K562 (cell line): ENCODE data around the gene FOXJ1. TPM values are rescaled to one million over a fixed set of nuclear protein-coding genes. Genes with fewer than 3 reads are reported as not detected.

Experiments used
- ATAC-seq: fragments of 200-7000 bp; cut with Tn5 transposase; 3 replicates; pipeline ENCODE4 v1.9.1; 2020; ENCODE audit warnings: moderate library complexity
- BruUV-seq: library from RNA; stranded (reverse); fragments of 400-500 nt; replicated peaks from 2 replicates; lab custom pipeline; 2021; lab: Mats Ljungman, UMichigan
- CTCF ChIA-PET: fragments of 300-600 bp; formaldehyde crosslinking; extraction: SDS; loops from one replicate; lab custom pipeline; 2021; ENCODE audit warnings: low intra/inter-chr PET ratio; lab: Yijun Ruan, JAX
- POLR2A ChIA-PET: fragments of 300-600, 350-650 bp; sonication (Branson Sonifier 250); formaldehyde crosslinking; extraction: SDS; loops from one replicate; lab custom pipeline; 2021; ENCODE audit warnings: antibody characterized with exemption, inconsistent platforms; lab: Yijun Ruan, JAX
- DNase-seq, 4 experiments: peaks; one replicate each; pipeline versions ENCODE4 v3.0.0 to v3.0.0-alpha.2; 2011 to 2018; ENCODE audit warnings: low spot score in 3 of 4, mixed read lengths in 3 of 4; ENCODE audit errors: extremely low read depth in 1 of 4
- FAIRE-seq: peaks from 2 replicates; lab custom pipeline; 2011; peaks lifted over from hg19 to GRCh38; lab: Jason Lieb, UNC
- H2AFZ ChIP-seq: 2 replicates; pipeline ENCODE4 v1.6.0; 2011; ENCODE audit warnings: low read depth, low read length, control low read depth, inconsistent platforms
- H3K27ac ChIP-seq: fragments of 200-600 bp; 3 replicates; pipeline ENCODE4 v1.8.0; 2011; ENCODE audit warnings: low read depth, mild to moderate bottlenecking, control low read depth, inconsistent platforms, low read length, moderate library complexity, mixed read lengths; ENCODE audit errors: extremely low read depth
- H3K27me3 ChIP-seq, 2 experiments: fragments of 300-600 bp in 1 of 2; 2 replicates in 1 of 2; 3 replicates in 1 of 2; pipeline versions ENCODE4 v1.6.0 to v1.8.0; 2011; ENCODE audit warnings: inconsistent platforms in 2 of 2, low read length in 2 of 2, mild to moderate bottlenecking in 1 of 2, mixed read lengths in 1 of 2, moderate library complexity in 1 of 2; ENCODE audit not compliant: control insufficient read depth in 2 of 2, insufficient read depth in 2 of 2
- H3K36me3 ChIP-seq: fragments of 300-600 bp; 3 replicates; pipeline ENCODE4 v1.8.0; 2011; ENCODE audit warnings: mild to moderate bottlenecking, low read length, inconsistent platforms; ENCODE audit not compliant: control insufficient read depth, insufficient read depth
- H3K4me1 ChIP-seq, 2 experiments: fragments of 200-600 bp in 1 of 2; replicated peaks in 1 of 2; 2 replicates in 1 of 2; 3 replicates in 1 of 2; pipeline versions ENCODE4 v1.5.1 to v1.8.0; 2011; ENCODE audit warnings: inconsistent platforms in 2 of 2, low read length in 2 of 2, mild to moderate bottlenecking in 1 of 2, mixed read lengths in 1 of 2, moderate library complexity in 1 of 2; ENCODE audit not compliant: control insufficient read depth in 2 of 2, insufficient read depth in 2 of 2
- H3K4me2 ChIP-seq: 2 replicates; pipeline ENCODE4 v1.6.1; 2011; ENCODE audit warnings: low read length, control low read depth, inconsistent platforms, mixed read lengths; ENCODE audit not compliant: insufficient read depth
- H3K4me3 ChIP-seq: fragments of 200-600 bp; sonication (generic), shearing (Covaris generic); 2 replicates; pipeline ENCODE4 v1.5.1; 2016; ENCODE audit warnings: control low read depth, inconsistent platforms
- H3K79me2 ChIP-seq: fragments of 200-600 bp; 3 replicates; pipeline ENCODE4 v1.8.0; 2011; ENCODE audit warnings: low read length, inconsistent platforms; ENCODE audit not compliant: control insufficient read depth, insufficient read depth
- H3K9ac ChIP-seq, 2 experiments: 2 replicates each; pipeline versions ENCODE4 v1.6.0 to v1.6.1; 2011; ENCODE audit warnings: low read depth in 2 of 2, low read length in 2 of 2, control low read depth in 1 of 2, inconsistent platforms in 1 of 2, mild to moderate bottlenecking in 1 of 2, mixed read lengths in 1 of 2; ENCODE audit not compliant: insufficient read depth in 1 of 2
- H3K9me1 ChIP-seq: one replicate; pipeline ENCODE4 v1.6.0; 2011; ENCODE audit warnings: inconsistent platforms, mild to moderate bottlenecking, low read length, moderate library complexity; ENCODE audit not compliant: control insufficient read depth, insufficient read depth
- H3K9me3 ChIP-seq: replicated peaks from 2 replicates; pipeline ENCODE4 v1.5.1; 2011; ENCODE audit warnings: low read depth, low read length, inconsistent platforms; ENCODE audit not compliant: control insufficient read depth, insufficient read depth
- H4K20me1 ChIP-seq: replicated peaks from 2 replicates; pipeline ENCODE4 v1.6.1; 2011; ENCODE audit warnings: low read length, inconsistent platforms, mixed read lengths; ENCODE audit not compliant: control insufficient read depth, insufficient read depth
- ASH1L ChIP-seq: fragments of 450-650 bp; IDR thresholded peaks from 2 replicates; pipeline ENCODE4 v1.6.1; 2018; ENCODE audit warnings: borderline replicate concordance, mild to moderate bottlenecking, low read depth; ENCODE audit not compliant: partially characterized antibody
- BACH1 ChIP-seq: fragments of 200-800 bp; sonication (Bioruptor generic); IDR thresholded peaks from 2 replicates; pipeline ENCODE4 v1.6.1; 2016; ENCODE audit warnings: missing genetic modification characterization, missing compliant biosample characterization
- BHLHE40 ChIP-seq: IDR thresholded peaks from 2 replicates; pipeline ENCODE4 v1.6.1; 2011; ENCODE audit warnings: low read length, improper control_type of control experiment
- COPS2 ChIP-seq: fragments of 450-650 bp; conservative IDR thresholded peaks from 2 replicates; pipeline ENCODE4 v1.6.1; 2016; ENCODE audit warnings: mild to moderate bottlenecking, moderate library complexity
- FOXA3 ChIP-seq, 2 experiments: fragments of 450-650 bp in 1 of 2; sonication (generic) in 1 of 2; formaldehyde crosslinking; IDR thresholded peaks in 1 of 2; conservative IDR thresholded peaks in 1 of 2; 2 replicates each; pipeline versions ENCODE4 v1.4.0 to v1.8.0; 2020 to 2022; ENCODE audit warnings: mild to moderate bottlenecking in 2 of 2, missing genetic modification reagents in 1 of 2
- FOXJ3 ChIP-seq: sonication (generic); formaldehyde crosslinking; IDR thresholded peaks from 2 replicates; pipeline ENCODE4 v1.4.0; 2020; ENCODE audit warnings: mild to moderate bottlenecking, missing genetic modification reagents
- HMG20A ChIP-seq: fragments of 450-650 bp; formaldehyde crosslinking; conservative IDR thresholded peaks from 2 replicates; pipeline ENCODE4 v1.4.0; 2020; ENCODE audit warnings: mild to moderate bottlenecking, mixed read lengths
- NFATC3 ChIP-seq: fragments of 450-650 bp; IDR thresholded peaks from 2 replicates; pipeline ENCODE4 v1.6.1; 2017; ENCODE audit warnings: mild to moderate bottlenecking
- RFX5 ChIP-seq: IDR thresholded peaks from 2 replicates; pipeline ENCODE4 v1.6.1; 2011; ENCODE audit warnings: low read depth, mild to moderate bottlenecking, improper control_type of control experiment, low read length
- TGIF2 ChIP-seq: sonication (generic); formaldehyde crosslinking; IDR thresholded peaks from 2 replicates; pipeline ENCODE4 v1.8.1; 2022; ENCODE audit warnings: mild to moderate bottlenecking, missing genetic modification reagents, moderate library complexity
- WGBS: fragments of 100-300 bp; shearing (Covaris generic); methylation state at CpG from one replicate; pipeline ENCODE4 v1.1.6; 2016; ENCODE audit warnings: low coverage, mixed read lengths; ENCODE audit not compliant: insufficient coverage; ENCODE audit errors: missing lambda C conversion rate; 5-methylcytosine and 5-hydroxymethylcytosine counted together
- in situ Hi-C: fragments of 300-500 bp; cut with MboI; formaldehyde crosslinking; loops from 4 replicates; pipeline ENCODE4 v1.15.0; 2018; ENCODE audit warnings: inconsistent platforms, mixed read lengths
- intact Hi-C: fragments of 100-400 bp; cut with micrococcal nuclease; formaldehyde crosslinking; loops from 2 replicates; pipeline ENCODE4 v1.14.2; 2022
- polyA plus RNA-seq, 8 experiments: library from polyadenylated mRNA; depleted of rRNA in 4 of 8; stranded (reverse) in 5 of 8; unstranded in 3 of 8; fragments of >200 nt; fragmentation: Nextera tagmentation in 2 of 8; fragmentation: Illumina TruSeq in 1 of 8; extraction: Ambion mirVana in 2 of 8; extraction: Trizol in 1 of 8; gene quantifications; 2 replicates each; pipeline versions ENCODE4 v1.2.1 to v1.2.3, GENCODE V29; 2011 to 2014; ENCODE audit warnings: inconsistent platforms in 1 of 8, missing spikeins in 1 of 8
- total RNA-seq, 7 experiments: library from RNA; depleted of rRNA in 6 of 7; stranded (reverse); fragments of >200 nt in 6 of 7; fragmentation: Illumina TruSeq in 2 of 7; extraction: Trizol in 2 of 7; gene quantifications; 2 replicates each; pipeline versions ENCODE4 v1.2.1 to v1.2.3, GENCODE V29; 2011 to 2021; ENCODE audit warnings: low replicate concordance in 1 of 7
- TF ChIP-seq, protein P1 (sequence below), 3 experiments: IDR thresholded peaks in 2 of 3; conservative IDR thresholded peaks in 1 of 3; 2 replicates each; pipeline ENCODE4 v1.5.1; 2011 to 2012; ENCODE audit warnings: low read length in 3 of 3, mild to moderate bottlenecking in 3 of 3, control low read depth in 2 of 3, improper control_type of control experiment in 1 of 3, inconsistent platforms in 1 of 3, low read depth in 1 of 3, mixed read lengths in 1 of 3, moderate library complexity in 1 of 3; ENCODE audit not compliant: insufficient read depth in 2 of 3

The FOXJ1 gene
- total and polyA plus RNA-seq, 9 of the 15 experiments (the other 6 are each of a cell fraction or from before 2014, with no cell fraction given), result 0.07 TPM; not detected in 8

DNA sequence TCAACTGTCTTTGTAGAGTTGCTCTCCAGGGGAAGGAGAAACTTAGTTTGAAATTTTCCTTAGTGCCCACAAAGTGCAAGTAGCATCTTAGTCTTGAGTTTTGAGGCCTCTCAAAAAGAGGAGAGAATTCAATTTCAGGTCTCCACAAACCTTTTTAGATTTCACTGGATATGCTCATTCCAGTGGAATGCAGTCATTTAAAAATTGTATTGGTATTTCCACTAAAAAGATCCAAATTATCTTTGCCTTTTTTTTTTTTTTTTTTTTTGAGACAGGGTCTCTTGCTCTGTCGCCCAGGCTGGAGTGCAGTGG is 6.9 kb upstream of the FOXJ1 start (continued):
- TF ChIP-seq ASH1L, result no peak
- TF ChIP-seq BACH1 (tag), result no peak
- no peak for TF ChIP-seq FOXJ3 (CRISPR knock-in tag)
- no peak for TF ChIP-seq COPS2
- TF ChIP-seq HMG20A, result no peak
- TF ChIP-seq BHLHE40, result no peak
- no peak for TF ChIP-seq FOXA3 (CRISPR knock-in tag; conservative IDR thresholded peaks at IDR 0.05 in 1 of 2, IDR thresholded peaks at IDR 0.05 in 1 of 2)
- TF ChIP-seq NFATC3, result no peak

DNA sequence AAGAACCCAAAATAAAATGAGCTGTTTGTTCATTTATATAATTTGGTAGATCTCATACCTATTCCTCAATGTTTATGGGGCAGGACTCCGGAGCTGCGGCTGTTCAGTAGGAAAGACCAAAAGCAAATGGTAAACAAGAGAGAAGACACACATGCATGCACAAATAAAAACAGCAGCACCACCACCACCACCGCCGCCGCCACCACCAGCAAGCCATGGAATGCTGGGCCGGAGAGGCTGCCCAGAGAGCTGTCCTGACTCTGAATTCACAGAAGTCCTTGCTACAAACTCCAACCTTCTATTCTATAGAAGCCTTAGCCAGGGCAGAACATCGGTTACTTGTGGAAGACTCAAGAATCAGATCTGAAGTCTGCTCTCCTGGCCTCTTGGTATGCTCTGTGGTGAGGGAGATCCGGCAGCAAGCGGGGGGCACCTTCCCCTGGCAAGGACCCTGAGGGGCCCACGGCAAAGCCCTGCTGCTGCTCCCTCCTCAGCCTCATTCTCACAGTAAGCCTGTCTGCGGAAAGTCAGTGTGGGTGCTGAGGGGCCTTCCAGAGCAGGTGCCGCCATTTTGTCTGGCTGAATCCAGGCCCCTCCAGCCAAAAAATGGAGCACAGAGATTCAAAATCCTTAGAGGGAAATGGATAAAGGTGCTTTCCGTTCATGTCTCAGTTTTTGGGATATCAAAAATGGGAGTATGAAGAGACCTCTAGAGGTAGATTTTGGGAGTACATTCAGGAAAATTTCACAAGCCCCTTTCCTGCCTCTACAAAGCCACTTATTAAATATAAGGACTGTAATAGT is 6.4 kb upstream of the FOXJ1 start:
- Histone ChIP-seq H2AFZ (no peak overlapping the region), H3K36me3 (peaks cover 33% of the 10 kb centered on the region; the same call in 2 of the 3 replicates), H3K4me1 (0 out of 5 replicates have a peak, but pooled peaks cover 0 to 3% of the 10 kb centered on the region in 2 experiments), H3K27me3 (no peaks in the 10 kb centered on the region), H3K4me2 (no peak overlapping the region), H3K79me2 (no peaks in the 10 kb centered on the region), H3K4me3 (no peak overlapping the region), H3K27ac (no peak overlapping the region), H3K9ac (no peak overlapping the region), H3K9me3 (no peaks in the 10 kb centered on the region), H4K20me1 (peaks cover 4% of the 10 kb centered on the region; the same call in 1 of the 2 replicates), H3K9me1 (no peaks in the 10 kb centered on the region)
- 0 out of 3 replicates have a peak, but pooled peaks have one; percentile 19 for ATAC-seq
- ChIA-PET CTCF (interaction anchor here (0.7 to 2.8 kb wide), 2 partner anchors 26 to 1347 kb away, joined by 3 to 12 read pairs; no protein-coding TSS in a partner anchor), POLR2A (interaction anchor here (0.5 kb wide), 1 partner anchor 97 kb away, joined by 3 read pairs; no protein-coding TSS in a partner anchor)
- in situ Hi-C loops (no loop called here), intact Hi-C loops (no loop called here)
- BruUV-seq, result no TSS peak
- TF ChIP-seq TGIF2 (CRISPR knock-in tag), result no peak
- TF ChIP-seq, protein P1, sequence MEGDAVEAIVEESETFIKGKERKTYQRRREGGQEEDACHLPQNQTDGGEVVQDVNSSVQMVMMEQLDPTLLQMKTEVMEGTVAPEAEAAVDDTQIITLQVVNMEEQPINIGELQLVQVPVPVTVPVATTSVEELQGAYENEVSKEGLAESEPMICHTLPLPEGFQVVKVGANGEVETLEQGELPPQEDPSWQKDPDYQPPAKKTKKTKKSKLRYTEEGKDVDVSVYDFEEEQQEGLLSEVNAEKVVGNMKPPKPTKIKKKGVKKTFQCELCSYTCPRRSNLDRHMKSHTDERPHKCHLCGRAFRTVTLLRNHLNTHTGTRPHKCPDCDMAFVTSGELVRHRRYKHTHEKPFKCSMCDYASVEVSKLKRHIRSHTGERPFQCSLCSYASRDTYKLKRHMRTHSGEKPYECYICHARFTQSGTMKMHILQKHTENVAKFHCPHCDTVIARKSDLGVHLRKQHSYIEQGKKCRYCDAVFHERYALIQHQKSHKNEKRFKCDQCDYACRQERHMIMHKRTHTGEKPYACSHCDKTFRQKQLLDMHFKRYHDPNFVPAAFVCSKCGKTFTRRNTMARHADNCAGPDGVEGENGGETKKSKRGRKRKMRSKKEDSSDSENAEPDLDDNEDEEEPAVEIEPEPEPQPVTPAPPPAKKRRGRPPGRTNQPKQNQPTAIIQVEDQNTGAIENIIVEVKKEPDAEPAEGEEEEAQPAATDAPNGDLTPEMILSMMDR (IDR thresholded peaks at IDR 0.05 in 2 of 3, conservative IDR thresholded peaks at IDR 0.05 in 1 of 3; ENCODE audit: insufficient read depth in 2 of 3, low read depth in 1 of 3, low read length in 3 of 3), result peak; percentile 11 to 53 (median 49); a peak in 4 of 6 replicates
- no peak for TF ChIP-seq RFX5
- WGBS, result 86% methylated on average over 13 of the region's 13 CpGs
- DNase-seq, result no peak
- peak; percentile 48 for FAIRE-seq
